C4-2B (cell line): Measurements from ENCODE around the gene CYTH2.

Experiments used
- CTCF ChIP-seq: fragments of 450-650 bp; conservative IDR thresholded peaks from 2 replicates; pipeline ENCODE4 v1.5.1; 2017; ENCODE audit warnings: mild to moderate bottlenecking
- ZFX ChIP-seq: fragments of 450-650 bp; IDR thresholded peaks from 2 replicates; pipeline ENCODE4 v1.6.1; 2017

DNA sequence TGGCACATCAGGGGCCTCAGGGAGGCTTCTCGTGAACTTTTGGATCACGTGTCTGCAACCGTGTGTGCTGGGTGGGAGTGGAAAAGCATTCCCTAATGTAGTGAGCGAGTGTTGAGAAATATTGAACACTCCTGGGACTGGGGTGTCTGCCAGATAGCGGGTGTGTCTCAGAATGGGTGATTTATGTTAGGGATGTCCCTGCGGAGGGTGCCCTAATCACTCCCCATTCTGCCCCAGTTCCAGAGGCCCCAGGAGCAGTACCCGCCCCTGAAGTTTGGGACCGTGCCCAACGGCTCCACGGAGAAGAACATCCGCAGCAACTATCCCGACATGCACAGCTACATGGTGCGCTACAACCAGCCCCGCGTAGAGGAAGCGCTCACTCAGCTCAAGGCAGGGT, 47.6 kb upstream of the CYTH2 start:
- TF ChIP-seq CTCF (no peak), ZFX (no peak)
